A673 (cell line): ENCODE data around the gene IL36G. TPM values are rescaled to one million over a fixed set of nuclear protein-coding genes. Genes with fewer than 3 reads are reported as not detected.

Experiments used
- BruUV-seq: library from RNA; stranded (reverse); fragments of 400-500 nt; replicated peaks from 2 replicates; lab custom pipeline; 2021; lab: Mats Ljungman, UMichigan
- CTCF ChIA-PET: fragments of 300-600 bp; sonication (Branson Sonifier 250); formaldehyde crosslinking; loops from one replicate; lab custom pipeline; 2022; ENCODE audit warnings: antibody characterized with exemption; lab: Charles Lee
- POLR2A ChIA-PET: fragments of 300-600 bp; sonication (Branson Sonifier 250); formaldehyde crosslinking; loops from one replicate; lab custom pipeline; 2022; ENCODE audit warnings: antibody characterized with exemption; ENCODE audit not compliant: low non-redundant PET; lab: Charles Lee
- DNase-seq: peaks from one replicate; pipeline ENCODE4 v3.0.0-alpha.2; 2015; ENCODE audit warnings: low spot score
- H3K27ac ChIP-seq: fragments of 200-600 bp; sonication (generic); 2 replicates; pipeline ENCODE4 v1.5.1; 2016; ENCODE audit warnings: mixed run types, low read depth, mild to moderate bottlenecking, mixed read lengths, antibody characterized with exemption, low read length; ENCODE audit not compliant: poor library complexity, severe bottlenecking
- H3K27me3 ChIP-seq: fragments of 200-600 bp; sonication (generic); replicated peaks from 2 replicates; pipeline ENCODE4 v1.6.1; 2017; ENCODE audit warnings: mixed run types, low read depth, mild to moderate bottlenecking, mixed read lengths, antibody characterized with exemption, low read length; ENCODE audit not compliant: insufficient read depth, poor library complexity
- H3K36me3 ChIP-seq: fragments of 200-600 bp; sonication (generic); 2 replicates; pipeline ENCODE4 v1.6.1; 2016; ENCODE audit warnings: mixed run types, mild to moderate bottlenecking, mixed read lengths, antibody characterized with exemption, low read length; ENCODE audit not compliant: insufficient read depth, poor library complexity, severe bottlenecking
- H3K4me1 ChIP-seq: fragments of 200-600 bp; sonication (generic); 2 replicates; pipeline ENCODE4 v1.6.1; 2017; ENCODE audit warnings: mixed run types, mild to moderate bottlenecking, mixed read lengths, antibody characterized with exemption, low read length; ENCODE audit not compliant: insufficient read depth, poor library complexity, severe bottlenecking
- H3K4me3 ChIP-seq: fragments of 200-600 bp; sonication (generic); 2 replicates; pipeline ENCODE4 v1.5.1; 2016; ENCODE audit warnings: low read depth, mixed run types, mild to moderate bottlenecking, mixed read lengths, low read length; ENCODE audit not compliant: poor library complexity, severe bottlenecking
- H3K9me3 ChIP-seq: fragments of 200-600 bp; sonication (generic); 2 replicates; pipeline ENCODE4 v1.6.1; 2016; ENCODE audit warnings: mixed run types, low read depth, mild to moderate bottlenecking, mixed read lengths, antibody characterized with exemption, low read length; ENCODE audit not compliant: poor library complexity, severe bottlenecking
- EZH2 ChIP-seq: fragments of 200-600 bp; sonication (generic); IDR thresholded peaks from 2 replicates; pipeline ENCODE4 v1.6.1; 2017; ENCODE audit warnings: borderline replicate concordance, low read depth, mild to moderate bottlenecking, mixed read lengths, antibody characterized with exemption, low read length; ENCODE audit not compliant: poor library complexity, severe bottlenecking
- intact Hi-C: fragments of 100-400 bp; cut with micrococcal nuclease; formaldehyde crosslinking; loops from one replicate; pipeline ENCODE4 v1.10.0; 2022; ENCODE audit not compliant: unreplicated experiment
- total RNA-seq: library from RNA; stranded (reverse); gene quantifications from 2 replicates; pipeline ENCODE4 v1.2.3, GENCODE V29; 2021
- TF ChIP-seq, protein P1 (sequence below): fragments of 300-800, 200-600 bp; sonication (generic); conservative IDR thresholded peaks from 2 replicates; pipeline ENCODE4 v1.5.1; 2017; ENCODE audit warnings: low read depth, mild to moderate bottlenecking, antibody characterized with exemption, low read length, moderate library complexity, mixed read lengths

IL36G gene
- total RNA-seq, 1 experiment from 2014 or later = not detected

DNA sequence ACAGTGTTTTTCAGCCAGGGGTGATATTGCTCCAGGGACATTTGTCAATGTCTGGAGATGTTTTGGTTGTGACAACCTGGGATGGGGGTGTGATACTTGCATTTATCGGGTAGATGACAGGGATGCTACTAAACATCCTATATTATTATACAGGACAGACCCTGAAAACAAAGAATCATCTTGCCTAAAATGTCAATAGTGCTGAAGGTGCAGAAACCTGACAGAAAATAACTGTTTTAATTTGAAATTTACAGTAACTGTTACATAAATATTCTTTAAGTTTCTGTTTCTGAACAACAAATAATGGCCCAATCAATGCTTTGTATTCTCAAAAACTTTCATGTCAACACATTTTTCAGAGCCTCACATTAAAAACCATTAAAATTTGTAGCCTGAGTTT lies 29.4 kb downstream of the IL36G start:
- no peaks in the 10 kb centered on the region for H3K4me1 ChIP-seq
- no peaks in the 10 kb centered on the region for H3K36me3 ChIP-seq
- no peaks in the 10 kb centered on the region for H3K9me3 ChIP-seq
- no peak overlapping the region for H3K27ac ChIP-seq
- ChIA-PET POLR2A (no interaction called here), CTCF (no interaction called here)
- TF ChIP-seq, protein P1, sequence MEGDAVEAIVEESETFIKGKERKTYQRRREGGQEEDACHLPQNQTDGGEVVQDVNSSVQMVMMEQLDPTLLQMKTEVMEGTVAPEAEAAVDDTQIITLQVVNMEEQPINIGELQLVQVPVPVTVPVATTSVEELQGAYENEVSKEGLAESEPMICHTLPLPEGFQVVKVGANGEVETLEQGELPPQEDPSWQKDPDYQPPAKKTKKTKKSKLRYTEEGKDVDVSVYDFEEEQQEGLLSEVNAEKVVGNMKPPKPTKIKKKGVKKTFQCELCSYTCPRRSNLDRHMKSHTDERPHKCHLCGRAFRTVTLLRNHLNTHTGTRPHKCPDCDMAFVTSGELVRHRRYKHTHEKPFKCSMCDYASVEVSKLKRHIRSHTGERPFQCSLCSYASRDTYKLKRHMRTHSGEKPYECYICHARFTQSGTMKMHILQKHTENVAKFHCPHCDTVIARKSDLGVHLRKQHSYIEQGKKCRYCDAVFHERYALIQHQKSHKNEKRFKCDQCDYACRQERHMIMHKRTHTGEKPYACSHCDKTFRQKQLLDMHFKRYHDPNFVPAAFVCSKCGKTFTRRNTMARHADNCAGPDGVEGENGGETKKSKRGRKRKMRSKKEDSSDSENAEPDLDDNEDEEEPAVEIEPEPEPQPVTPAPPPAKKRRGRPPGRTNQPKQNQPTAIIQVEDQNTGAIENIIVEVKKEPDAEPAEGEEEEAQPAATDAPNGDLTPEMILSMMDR = no peak
- DNase-seq = no peak
- no peak overlapping the region for H3K4me3 ChIP-seq
- H3K27me3 ChIP-seq = peaks cover under 1% of the 10 kb centered on the region
- intact Hi-C loops = no loop called here
- no TSS peak for BruUV-seq

DNA sequence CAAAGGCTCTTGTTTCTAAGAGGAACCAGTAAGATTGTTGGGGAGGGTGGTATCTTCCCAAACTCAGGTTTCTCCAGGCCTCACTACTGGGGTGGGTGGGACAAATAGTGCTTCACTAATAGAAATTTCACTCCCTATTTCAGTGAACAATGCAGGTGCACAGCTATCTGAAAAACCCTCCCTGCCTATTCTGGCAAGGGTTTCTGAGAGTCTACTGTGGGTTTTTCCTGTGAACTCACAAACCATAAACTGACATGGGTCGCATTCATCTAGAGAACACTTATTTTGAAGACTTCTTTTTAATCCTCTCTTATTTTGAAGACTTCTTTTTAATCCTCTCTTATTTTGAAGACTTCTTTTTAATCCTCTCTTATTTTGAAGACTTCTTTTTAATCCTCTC lies 31.8 kb downstream of the IL36G start:
- intact Hi-C loops = no loop called here
- DNase-seq = no peak
- H3K4me1 ChIP-seq = no peaks in the 10 kb centered on the region
- H3K9me3 ChIP-seq = no peaks in the 10 kb centered on the region
- H3K4me3 ChIP-seq = no peak overlapping the region
- CTCF ChIA-PET = no interaction called here
- peaks cover 14% of the 10 kb centered on the region for H3K27me3 ChIP-seq
- POLR2A ChIA-PET = no interaction called here
- no peak for TF ChIP-seq EZH2
- TF ChIP-seq, protein P1 = no peak
- H3K27ac ChIP-seq = no peak overlapping the region
- BruUV-seq = no TSS peak
- no peaks in the 10 kb centered on the region for H3K36me3 ChIP-seq

DNA sequence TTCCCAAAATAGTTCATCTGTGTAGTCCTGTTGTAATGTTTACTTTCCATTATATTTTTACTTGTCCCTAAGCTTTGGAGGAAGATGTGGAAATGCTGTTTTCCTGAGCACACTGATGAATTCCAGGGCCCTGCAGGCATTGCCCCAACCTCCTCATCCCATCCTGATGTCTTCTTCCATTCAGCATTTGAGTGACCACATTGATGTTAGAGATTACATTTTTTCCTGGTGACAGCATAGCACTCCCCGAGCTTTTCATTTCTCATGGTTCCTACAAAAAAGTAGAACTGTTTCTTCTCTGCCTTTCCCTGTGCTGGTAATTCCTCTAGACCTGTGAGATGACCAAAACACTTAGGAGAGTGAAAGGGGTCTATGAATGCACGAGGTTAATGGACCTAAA lies 32.3 kb downstream of the IL36G start:
- Histone ChIP-seq H3K36me3 (no peaks in the 10 kb centered on the region), H3K27me3 (peaks cover 14% of the 10 kb centered on the region), H3K27ac (no peak overlapping the region), H3K9me3 (no peaks in the 10 kb centered on the region), H3K4me1 (no peaks in the 10 kb centered on the region), H3K4me3 (no peak overlapping the region)
- BruUV-seq = no TSS peak
- no peak for DNase-seq
- CTCF ChIA-PET = no interaction called here
- TF ChIP-seq, protein P1 = no peak
- TF ChIP-seq EZH2 = no peak
- intact Hi-C loops = no loop called here
- POLR2A ChIA-PET = no interaction called here
